ENCODE data around the gene C16orf90. TPM values are rescaled to one million over a fixed set of nuclear protein-coding genes. Genes with fewer than 3 reads are reported as not detected.

Gene C16orf90
- total RNA-seq, 4 donors from 2014 or later = not detected

DNA sequence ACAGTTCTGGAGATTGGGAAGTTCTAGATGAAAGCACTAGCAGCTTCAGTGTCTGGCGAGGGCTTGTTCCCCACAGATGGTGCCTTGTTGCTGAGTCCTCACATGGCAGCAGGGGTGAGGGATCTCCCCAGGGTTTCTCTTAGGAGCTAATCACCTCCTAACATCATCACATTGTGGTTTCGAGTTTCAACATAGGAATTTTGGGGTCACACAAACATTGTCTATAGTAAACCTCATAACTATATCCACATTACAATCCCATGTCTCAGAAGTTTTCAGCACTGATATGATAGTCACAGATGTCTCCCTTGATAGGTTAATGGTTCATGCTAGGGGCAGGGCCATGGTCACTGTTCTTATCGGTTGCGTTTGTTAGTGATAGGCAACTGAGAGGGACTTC, 19.3 kb upstream of the C16orf90 start:
- intact Hi-C loops (cut with DNase I; ENCODE audit: low total_unique reads) = no loop called here
- no peak overlapping the region for H3K27ac ChIP-seq
- DNase-seq = no peak
- no peaks in the 10 kb centered on the region for H3K27me3 ChIP-seq
- no peak overlapping the region for H3K4me3 ChIP-seq
- in situ Hi-C loops (cut with MboI; ENCODE audit: low pct_ligation_motif_present in 1 of 4, low pct_unique_long_range_greater_than_20kb in 1 of 4, low sequenced_read_pairs in 3 of 4) = no loop called here
- no peaks in the 10 kb centered on the region for H3K9me3 ChIP-seq
- no peak for TF ChIP-seq EP300 (IDR thresholded peaks at IDR 0.05; ENCODE audit: low read depth)
- no peak for TF ChIP-seq POLR2A (IDR thresholded peaks at IDR 0.05)
- no peak for TF ChIP-seq POLR2AphosphoS5 (IDR thresholded peaks at IDR 0.05)
- no peak for TF ChIP-seq CTCF (IDR thresholded peaks at IDR 0.05)
- WGBS, 2 donors (ENCODE audit: low coverage in 1 of 2) = 88 to 100% methylated on average over 3 to 4 of the region's 4 CpGs
- H3K36me3 ChIP-seq = peaks cover 0 to 16% (median 3%) of the 10 kb centered on the region in 4 donors
- H3K4me1 ChIP-seq = no peaks in the 10 kb centered on the region

DNA sequence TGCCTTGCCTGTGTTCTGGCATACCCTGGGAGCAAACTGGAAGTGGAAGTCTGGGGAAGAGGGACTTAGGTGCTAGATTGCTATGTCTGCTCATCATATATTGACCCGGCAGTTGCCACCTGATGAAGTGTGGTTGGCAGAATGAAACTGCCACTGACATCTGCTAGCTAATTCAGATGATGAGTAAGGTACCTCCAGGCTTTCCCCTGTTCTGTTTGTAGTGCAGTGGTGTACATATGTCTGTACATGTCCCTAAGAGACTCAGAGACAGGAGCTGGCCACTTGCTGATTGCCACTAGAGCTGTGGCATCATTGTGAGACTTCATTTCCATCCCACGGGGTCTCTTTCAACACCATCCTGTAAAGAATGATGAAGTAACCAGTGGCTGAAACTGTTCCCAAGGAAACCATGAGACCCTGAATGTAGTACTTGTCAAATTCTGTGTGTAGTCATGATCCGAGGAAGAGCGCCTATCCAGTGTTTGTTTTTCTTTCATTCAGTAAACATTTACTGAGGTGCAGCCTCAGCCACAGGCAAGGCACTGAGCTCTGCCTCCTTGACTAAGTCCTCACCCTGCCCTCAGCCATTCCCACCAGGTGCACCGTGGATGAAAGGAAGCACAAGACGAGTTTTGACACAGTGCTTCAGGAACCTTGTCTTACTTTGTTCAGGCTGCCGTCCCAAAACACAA, 18.7 kb upstream of the C16orf90 start:
- DNase-seq = no peak
- Histone ChIP-seq H3K9me3 (no peaks in the 10 kb centered on the region), H3K36me3 (peaks cover 0 to 16% (median 3%) of the 10 kb centered on the region in 4 donors), H3K27ac (no peak overlapping the region), H3K4me3 (no peak overlapping the region), H3K27me3 (no peaks in the 10 kb centered on the region), H3K4me1 (no peaks in the 10 kb centered on the region)
- in situ Hi-C loops (cut with MboI; ENCODE audit: low pct_ligation_motif_present in 1 of 4, low pct_unique_long_range_greater_than_20kb in 1 of 4, low sequenced_read_pairs in 3 of 4) = no loop called here
- WGBS, 2 donors (ENCODE audit: low coverage in 1 of 2) = 83% methylated on average over 7 of the region's 7 CpGs; no CpG with 5 or more reads in 1 of the 2 donors
- TF ChIP-seq EP300 (IDR thresholded peaks at IDR 0.05; ENCODE audit: low read depth) = no peak
- TF ChIP-seq CTCF (IDR thresholded peaks at IDR 0.05) = no peak
- no peak for TF ChIP-seq POLR2AphosphoS5 (IDR thresholded peaks at IDR 0.05)
- TF ChIP-seq POLR2A (IDR thresholded peaks at IDR 0.05) = no peak
- intact Hi-C loops (cut with DNase I; ENCODE audit: low total_unique reads) = no loop called here

- DNase-seq = no peak
- in situ Hi-C loops (cut with MboI; ENCODE audit: low pct_ligation_motif_present in 1 of 4, low pct_unique_long_range_greater_than_20kb in 1 of 4, low sequenced_read_pairs in 3 of 4) (no loop called here), intact Hi-C loops (cut with DNase I; ENCODE audit: low total_unique reads) (no loop called here)
- Histone ChIP-seq H3K4me1 (no peaks in the 10 kb centered on the region), H3K9me3 (no peaks in the 10 kb centered on the region), H3K36me3 (peaks cover 0 to 25% (median 3%) of the 10 kb centered on the region in 4 donors), H3K27me3 (no peaks in the 10 kb centered on the region), H3K27ac (no peak overlapping the region), H3K4me3 (no peak overlapping the region)
- TF ChIP-seq EP300 (IDR thresholded peaks at IDR 0.05; ENCODE audit: low read depth) (no peak), POLR2AphosphoS5 (IDR thresholded peaks at IDR 0.05) (no peak), POLR2A (IDR thresholded peaks at IDR 0.05) (no peak), CTCF (IDR thresholded peaks at IDR 0.05) (no peak)
- WGBS, 2 donors (ENCODE audit: low coverage in 1 of 2) = 50 to 93% methylated on average over 1 to 23 of the region's 23 CpGs
Measured at GRCh38 chr16:3511286-3512180, 16.2 kb upstream of the C16orf90 start.

DNA sequence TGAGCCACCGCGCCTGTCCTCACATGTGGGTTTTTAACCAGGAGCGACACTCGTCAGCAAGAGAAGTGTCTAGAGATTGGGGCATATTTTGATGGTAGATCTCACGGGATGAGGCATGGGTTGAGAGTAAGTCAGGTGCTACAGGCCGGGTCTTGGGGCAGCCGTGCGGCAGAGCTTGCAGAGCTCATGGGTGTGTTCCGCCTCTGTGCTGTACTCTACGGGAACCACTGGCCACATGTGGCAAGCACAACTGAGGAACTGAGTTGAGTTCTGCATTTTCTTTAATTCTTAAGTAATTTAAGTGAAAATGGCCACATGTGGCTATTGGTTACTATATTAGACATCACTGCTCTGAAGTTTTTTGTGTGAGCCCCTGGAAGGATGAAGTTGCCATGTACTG, 15.1 kb upstream of the C16orf90 start:
- H3K27ac ChIP-seq = no peak overlapping the region
- H3K4me3 ChIP-seq = no peak overlapping the region
- peaks cover 0 to 30% (median 3%) of the 10 kb centered on the region in 4 donors for H3K36me3 ChIP-seq
- no peaks in the 10 kb centered on the region for H3K9me3 ChIP-seq
- intact Hi-C loops (cut with DNase I; ENCODE audit: low total_unique reads) = no loop called here
- H3K4me1 ChIP-seq = no peaks in the 10 kb centered on the region
- no peak for TF ChIP-seq POLR2AphosphoS5 (IDR thresholded peaks at IDR 0.05)
- no peak for TF ChIP-seq EP300 (IDR thresholded peaks at IDR 0.05; ENCODE audit: low read depth)
- no peak for TF ChIP-seq POLR2A (IDR thresholded peaks at IDR 0.05)
- no peak for TF ChIP-seq CTCF (IDR thresholded peaks at IDR 0.05)
- 90% methylated on average over 10 of the region's 10 CpGs; no CpG with 5 or more reads in 1 of the 2 donors for WGBS, 2 donors (ENCODE audit: low coverage in 1 of 2)
- in situ Hi-C loops (cut with MboI; ENCODE audit: low pct_ligation_motif_present in 1 of 4, low pct_unique_long_range_greater_than_20kb in 1 of 4, low sequenced_read_pairs in 3 of 4) = no loop called here
- DNase-seq = no peak
- no peaks in the 10 kb centered on the region for H3K27me3 ChIP-seq
